Measurements from ENCODE around the gene KRTAP5-2.
"Not testable (repeated sequence)": the region's sequence is repeated elsewhere in the genome, so short reads cannot be mapped to it uniquely, and the experiment has no call there.

DNA sequence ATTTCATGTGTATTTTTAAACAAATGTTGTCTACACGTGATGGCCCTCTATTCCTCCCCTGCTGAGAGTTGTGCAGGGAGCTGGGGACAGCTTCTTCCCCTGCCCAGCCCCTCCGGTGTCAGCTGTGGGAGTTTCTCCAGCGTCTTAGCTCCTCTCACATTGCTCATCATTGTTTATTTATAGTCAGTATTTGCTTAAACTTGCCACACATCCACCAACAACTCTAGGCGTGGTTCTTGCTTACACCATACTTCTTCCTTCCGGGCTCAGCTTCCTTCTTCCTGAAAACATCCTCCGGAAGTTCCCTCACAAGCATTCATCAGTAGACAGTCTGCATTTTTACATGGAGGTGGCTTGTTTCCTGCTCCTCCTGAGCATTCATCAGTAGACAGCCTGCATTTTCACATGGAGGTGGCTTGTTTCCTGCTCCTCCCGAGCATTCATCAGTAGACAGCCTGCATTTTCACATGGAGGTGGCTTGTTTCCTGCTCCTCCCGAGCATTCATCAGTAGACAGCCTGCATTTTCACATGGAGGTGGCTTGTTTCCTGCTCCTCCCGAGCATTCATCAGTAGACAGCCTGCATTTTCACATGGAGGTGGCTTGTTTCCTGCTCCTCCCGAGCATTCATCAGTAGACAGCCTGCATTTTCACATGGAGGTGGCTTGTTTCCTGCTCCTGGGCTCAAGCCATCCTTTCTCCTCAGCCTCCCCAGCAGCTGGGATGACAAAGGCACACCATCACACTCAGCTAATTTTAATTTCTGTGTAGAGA lies 8.7 kb downstream of the KRTAP5-2 start:
- TF ChIP-seq POLR2A (IDR thresholded peaks at IDR 0.05), result not testable (repeated sequence)
- TF ChIP-seq, protein P1, sequence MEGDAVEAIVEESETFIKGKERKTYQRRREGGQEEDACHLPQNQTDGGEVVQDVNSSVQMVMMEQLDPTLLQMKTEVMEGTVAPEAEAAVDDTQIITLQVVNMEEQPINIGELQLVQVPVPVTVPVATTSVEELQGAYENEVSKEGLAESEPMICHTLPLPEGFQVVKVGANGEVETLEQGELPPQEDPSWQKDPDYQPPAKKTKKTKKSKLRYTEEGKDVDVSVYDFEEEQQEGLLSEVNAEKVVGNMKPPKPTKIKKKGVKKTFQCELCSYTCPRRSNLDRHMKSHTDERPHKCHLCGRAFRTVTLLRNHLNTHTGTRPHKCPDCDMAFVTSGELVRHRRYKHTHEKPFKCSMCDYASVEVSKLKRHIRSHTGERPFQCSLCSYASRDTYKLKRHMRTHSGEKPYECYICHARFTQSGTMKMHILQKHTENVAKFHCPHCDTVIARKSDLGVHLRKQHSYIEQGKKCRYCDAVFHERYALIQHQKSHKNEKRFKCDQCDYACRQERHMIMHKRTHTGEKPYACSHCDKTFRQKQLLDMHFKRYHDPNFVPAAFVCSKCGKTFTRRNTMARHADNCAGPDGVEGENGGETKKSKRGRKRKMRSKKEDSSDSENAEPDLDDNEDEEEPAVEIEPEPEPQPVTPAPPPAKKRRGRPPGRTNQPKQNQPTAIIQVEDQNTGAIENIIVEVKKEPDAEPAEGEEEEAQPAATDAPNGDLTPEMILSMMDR (IDR thresholded peaks at IDR 0.05), result not testable (repeated sequence)

Data from breast epithelium (tissue), 3 donors.